Measurements from ENCODE around the gene GBX2.

GRCh38 chr2:236216711-236217110, 48.5 kb upstream of the GBX2 start:
- TF ChIP-seq, protein P1, sequence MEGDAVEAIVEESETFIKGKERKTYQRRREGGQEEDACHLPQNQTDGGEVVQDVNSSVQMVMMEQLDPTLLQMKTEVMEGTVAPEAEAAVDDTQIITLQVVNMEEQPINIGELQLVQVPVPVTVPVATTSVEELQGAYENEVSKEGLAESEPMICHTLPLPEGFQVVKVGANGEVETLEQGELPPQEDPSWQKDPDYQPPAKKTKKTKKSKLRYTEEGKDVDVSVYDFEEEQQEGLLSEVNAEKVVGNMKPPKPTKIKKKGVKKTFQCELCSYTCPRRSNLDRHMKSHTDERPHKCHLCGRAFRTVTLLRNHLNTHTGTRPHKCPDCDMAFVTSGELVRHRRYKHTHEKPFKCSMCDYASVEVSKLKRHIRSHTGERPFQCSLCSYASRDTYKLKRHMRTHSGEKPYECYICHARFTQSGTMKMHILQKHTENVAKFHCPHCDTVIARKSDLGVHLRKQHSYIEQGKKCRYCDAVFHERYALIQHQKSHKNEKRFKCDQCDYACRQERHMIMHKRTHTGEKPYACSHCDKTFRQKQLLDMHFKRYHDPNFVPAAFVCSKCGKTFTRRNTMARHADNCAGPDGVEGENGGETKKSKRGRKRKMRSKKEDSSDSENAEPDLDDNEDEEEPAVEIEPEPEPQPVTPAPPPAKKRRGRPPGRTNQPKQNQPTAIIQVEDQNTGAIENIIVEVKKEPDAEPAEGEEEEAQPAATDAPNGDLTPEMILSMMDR (IDR thresholded peaks at IDR 0.05): no peak
- TF ChIP-seq TCF7L2 (IDR thresholded peaks at IDR 0.05; ENCODE audit: low read depth, low read length): no peak
- TF ChIP-seq SIN3A (IDR thresholded peaks at IDR 0.05; ENCODE audit: borderline replicate concordance, insufficient read depth, low read depth, low read length): no peak
- no peak for TF ChIP-seq POLR2AphosphoS5 (IDR thresholded peaks at IDR 0.05; ENCODE audit: low read depth, low read length)

Measured in Panc1 (cell line).